GM18517 (cell line): ENCODE data around the gene TNS3.

Experiments used
- ATAC-seq: cut with Tn5 transposase; IDR thresholded peaks from one replicate; pipeline ENCODE4 v1.9.1; 2021; ENCODE audit warnings: mild to moderate bottlenecking, moderate library complexity; ENCODE audit not compliant: unreplicated experiment

Gene TNS3

GRCh38 chr7:47438411-47439029 is 143.4 kb downstream of the TNS3 start:
- no peak for ATAC-seq

GRCh38 chr7:47435889-47436312 is 146.0 kb downstream of the TNS3 start:
- ATAC-seq: no peak

- ATAC-seq: no peak
Measured at GRCh38 chr7:47433564-47433895, 148.4 kb downstream of the TNS3 start.

GRCh38 chr7:47432671-47433563 is 149.0 kb downstream of the TNS3 start:
- no peak for ATAC-seq

GRCh38 chr7:47430422-47430821 is 151.5 kb downstream of the TNS3 start:
- no peak for ATAC-seq

- ATAC-seq: no peak
Measured at GRCh38 chr7:47428768-47429472, 153.0 kb downstream of the TNS3 start.

- no peak for ATAC-seq
Measured at GRCh38 chr7:47428052-47428767, 153.7 kb downstream of the TNS3 start.

- ATAC-seq: no peak
Measured at GRCh38 chr7:47427051-47427643, 154.8 kb downstream of the TNS3 start.

GRCh38 chr7:47424523-47424922 is 157.4 kb downstream of the TNS3 start:
- ATAC-seq: no peak

- ATAC-seq: no peak
Measured at GRCh38 chr7:47423196-47423595, 158.7 kb downstream of the TNS3 start.

- no peak for ATAC-seq
Measured at GRCh38 chr7:47422611-47423010, 159.3 kb downstream of the TNS3 start.

GRCh38 chr7:47421456-47421855 is 160.5 kb downstream of the TNS3 start:
- no peak for ATAC-seq

- no peak for ATAC-seq
Measured at GRCh38 chr7:47420122-47420780, 161.7 kb downstream of the TNS3 start.

- ATAC-seq: no peak
Measured at GRCh38 chr7:47419471-47419870, 162.4 kb downstream of the TNS3 start.

- ATAC-seq: no peak
Measured at GRCh38 chr7:47418601-47419309, 163.2 kb downstream of the TNS3 start.

GRCh38 chr7:47416492-47417480 is 165.1 kb downstream of the TNS3 start:
- ATAC-seq: no peak

- ATAC-seq: no peak
Measured at GRCh38 chr7:47415318-47416212, 166.3 kb downstream of the TNS3 start.
